ENCODE data around the gene TTC34. TPM values are rescaled to one million over a fixed set of nuclear protein-coding genes. Genes with fewer than 3 reads are reported as not detected.

TTC34 gene
- polyA plus RNA-seq, 1 donor (not counting 4 experiments of a cell fraction or from before 2014, with no cell fraction given), result 0.04 TPM

- no peaks in the 10 kb centered on the region for H4K20me1 ChIP-seq (ENCODE audit: control insufficient read depth, extremely low read depth, insufficient read depth, low read length)
- H2AFZ ChIP-seq (ENCODE audit: control insufficient read depth, low read length), result no peak overlapping the region
- no peaks in the 10 kb centered on the region for H3K36me3 ChIP-seq (ENCODE audit: control insufficient read depth in 2 of 2, extremely low read depth in 1 of 2, insufficient read depth in 2 of 2, low read length in 2 of 2)
- no peak for FAIRE-seq
- no peaks in the 10 kb centered on the region for H3K9me1 ChIP-seq (ENCODE audit: control insufficient read depth, extremely low read depth, insufficient read depth, low read length)
- H3K4me1 ChIP-seq (ENCODE audit: control insufficient read depth, extremely low read depth, insufficient read depth, low read length), result no peaks in the 10 kb centered on the region
- H3K9me3 ChIP-seq (ENCODE audit: control insufficient read depth, low read depth, low read length), result peaks cover 6% of the 10 kb centered on the region
- H3K79me2 ChIP-seq (ENCODE audit: control insufficient read depth, insufficient read depth, low read length), result no peaks in the 10 kb centered on the region
- DNase-seq (ENCODE audit: low read depth, low spot score), result no peak
- H3K27me3 ChIP-seq (ENCODE audit: control insufficient read depth, extremely low read depth, insufficient read depth, low read length), result no peaks in the 10 kb centered on the region
- no peak overlapping the region for H3K4me3 ChIP-seq (ENCODE audit: control insufficient read depth in 2 of 3, extremely low read depth in 1 of 3, insufficient read depth in 2 of 3, low read depth in 1 of 3, low read length in 3 of 3)
- dilution Hi-C loops (cut with MboI; ENCODE audit: extremely low pct_ligation_motif_present, low sequenced_read_pairs), result no loop called here
- H3K9ac ChIP-seq (ENCODE audit: control insufficient read depth, extremely low read depth, insufficient read depth, low read length), result no peak overlapping the region
- TF ChIP-seq CTCF (optimal IDR thresholded peaks at IDR 0.05 in 1 of 3, IDR thresholded peaks at IDR 0.05 in 1 of 3, conservative IDR thresholded peaks at IDR 0.05 in 1 of 3; ENCODE audit: extremely low read depth in 1 of 3, insufficient read depth in 2 of 3, low read length in 3 of 3) (no peak), EZH2 (IDR thresholded peaks at IDR 0.05; ENCODE audit: low read length) (no peak)
- H3K27ac ChIP-seq (ENCODE audit: control insufficient read depth, insufficient read depth, low read length), result no peak overlapping the region
- H3K4me2 ChIP-seq (ENCODE audit: control insufficient read depth, extremely low read depth, insufficient read depth, low read depth, low read length), result no peak overlapping the region
These were observed 17.8 kb downstream of the TTC34 start for GRCh38 chr1:2783435-2784397.

- H3K4me1 ChIP-seq (ENCODE audit: control insufficient read depth, extremely low read depth, insufficient read depth, low read length), result no peaks in the 10 kb centered on the region
- no peak overlapping the region for H3K4me3 ChIP-seq (ENCODE audit: control insufficient read depth in 2 of 3, extremely low read depth in 1 of 3, insufficient read depth in 2 of 3, low read depth in 1 of 3, low read length in 3 of 3)
- H3K9me1 ChIP-seq (ENCODE audit: control insufficient read depth, extremely low read depth, insufficient read depth, low read length), result no peaks in the 10 kb centered on the region
- no peak overlapping the region for H3K4me2 ChIP-seq (ENCODE audit: control insufficient read depth, extremely low read depth, insufficient read depth, low read depth, low read length)
- DNase-seq (ENCODE audit: low read depth, low spot score), result no peak
- FAIRE-seq, result no peak
- H3K27me3 ChIP-seq (ENCODE audit: control insufficient read depth, extremely low read depth, insufficient read depth, low read length), result no peaks in the 10 kb centered on the region
- H2AFZ ChIP-seq (ENCODE audit: control insufficient read depth, low read length), result no peak overlapping the region
- dilution Hi-C loops (cut with MboI; ENCODE audit: extremely low pct_ligation_motif_present, low sequenced_read_pairs), result no loop called here
- no peaks in the 10 kb centered on the region for H3K79me2 ChIP-seq (ENCODE audit: control insufficient read depth, insufficient read depth, low read length)
- TF ChIP-seq CTCF (optimal IDR thresholded peaks at IDR 0.05 in 1 of 3, IDR thresholded peaks at IDR 0.05 in 1 of 3, conservative IDR thresholded peaks at IDR 0.05 in 1 of 3; ENCODE audit: extremely low read depth in 1 of 3, insufficient read depth in 2 of 3, low read length in 3 of 3) (no peak), EZH2 (IDR thresholded peaks at IDR 0.05; ENCODE audit: low read length) (no peak)
- peaks cover 4% of the 10 kb centered on the region for H3K9me3 ChIP-seq (ENCODE audit: control insufficient read depth, low read depth, low read length)
- no peaks in the 10 kb centered on the region for H4K20me1 ChIP-seq (ENCODE audit: control insufficient read depth, extremely low read depth, insufficient read depth, low read length)
- no peaks in the 10 kb centered on the region for H3K36me3 ChIP-seq (ENCODE audit: control insufficient read depth in 2 of 2, extremely low read depth in 1 of 2, insufficient read depth in 2 of 2, low read length in 2 of 2)
- no peak overlapping the region for H3K27ac ChIP-seq (ENCODE audit: control insufficient read depth, insufficient read depth, low read length)
- H3K9ac ChIP-seq (ENCODE audit: control insufficient read depth, extremely low read depth, insufficient read depth, low read length), result no peak overlapping the region
These were observed 18.4 kb downstream of the TTC34 start for GRCh38 chr1:2783069-2783434.
